GM20000 (cell line): ENCODE data around the gene SLC7A9.

Experiments
- DNase-seq: peaks from one replicate; pipeline ENCODE4 v3.0.0; 2012; ENCODE audit warnings: low spot score
- CTCF ChIP-seq: IDR thresholded peaks from 2 replicates; pipeline ENCODE4 v1.5.1; 2012; ENCODE audit warnings: mild to moderate bottlenecking, control low read depth; ENCODE audit errors: extremely low read depth, missing control alignments

SLC7A9 gene

GRCh38 chr19:32863301-32863700, 6.3 kb downstream of the SLC7A9 start:
- no peak for DNase-seq
- no peak for TF ChIP-seq CTCF

- no peak for DNase-seq
- no peak for TF ChIP-seq CTCF
Observed at GRCh38 chr19:32862741-32863140, 6.8 kb downstream of the SLC7A9 start.

GRCh38 chr19:32862173-32862572, 7.4 kb downstream of the SLC7A9 start:
- no peak for DNase-seq
- TF ChIP-seq CTCF = no peak

GRCh38 chr19:32861596-32861995, 8.0 kb downstream of the SLC7A9 start:
- TF ChIP-seq CTCF = no peak
- DNase-seq = no peak

GRCh38 chr19:32859591-32859990, 10.0 kb downstream of the SLC7A9 start:
- TF ChIP-seq CTCF = no peak
- DNase-seq = no peak

- DNase-seq = no peak
- no peak for TF ChIP-seq CTCF
Observed at GRCh38 chr19:32858559-32858958, 11.0 kb downstream of the SLC7A9 start.

GRCh38 chr19:32858155-32858554, 11.4 kb downstream of the SLC7A9 start:
- no peak for DNase-seq
- TF ChIP-seq CTCF = no peak
